Measurements from ENCODE around the gene VIP.

VIP gene

GRCh38 chr6:152723398-152723797 is 27.2 kb upstream of the VIP start:
- DNase-seq (no peak), ATAC-seq (ENCODE audit: insufficient read depth, low read depth) (no peak)
- no peak overlapping the region for H3K9ac ChIP-seq (ENCODE audit: low read depth, low read length)
- no peaks in the 10 kb centered on the region for H4K20me1 ChIP-seq (ENCODE audit: insufficient read depth, low read length)
- H3K27ac ChIP-seq (ENCODE audit: low read length) = no peak overlapping the region
- no peaks in the 10 kb centered on the region for H3K9me3 ChIP-seq (ENCODE audit: insufficient read depth, low read length, severe bottlenecking)
- H3K4me3 ChIP-seq (ENCODE audit: low read depth in 1 of 2, low read length in 2 of 2) = no peak overlapping the region
- H3K79me2 ChIP-seq (ENCODE audit: insufficient read depth, low read length) = no peaks in the 10 kb centered on the region
- no peak for TF ChIP-seq CTCF (IDR thresholded peaks at IDR 0.05; ENCODE audit: borderline replicate concordance, extremely low read depth, low read length, poor library complexity, severe bottlenecking)
- no peak for TF ChIP-seq EZH2 (IDR thresholded peaks at IDR 0.05; ENCODE audit: borderline replicate concordance, low read depth, low read length, severe bottlenecking)
- H3K4me1 ChIP-seq (ENCODE audit: insufficient read depth, low read length) = no peaks in the 10 kb centered on the region
- no peak overlapping the region for H3K4me2 ChIP-seq (ENCODE audit: insufficient read depth, low read length)
- H3K27me3 ChIP-seq (ENCODE audit: insufficient read depth, low read length, poor library complexity) = no peaks in the 10 kb centered on the region
- no peaks in the 10 kb centered on the region for H3K36me3 ChIP-seq (ENCODE audit: insufficient read depth, low read length)
- H2AFZ ChIP-seq (ENCODE audit: low read depth, low read length) = no peak overlapping the region

- Histone ChIP-seq H4K20me1 (ENCODE audit: insufficient read depth, low read length) (no peaks in the 10 kb centered on the region), H3K4me2 (ENCODE audit: insufficient read depth, low read length) (no peak overlapping the region), H3K79me2 (ENCODE audit: insufficient read depth, low read length) (no peaks in the 10 kb centered on the region), H3K27me3 (ENCODE audit: insufficient read depth, low read length, poor library complexity) (no peaks in the 10 kb centered on the region), H3K9me3 (ENCODE audit: insufficient read depth, low read length, severe bottlenecking) (no peaks in the 10 kb centered on the region), H3K4me3 (ENCODE audit: low read depth in 1 of 2, low read length in 2 of 2) (no peak overlapping the region), H3K36me3 (ENCODE audit: insufficient read depth, low read length) (no peaks in the 10 kb centered on the region), H2AFZ (ENCODE audit: low read depth, low read length) (no peak overlapping the region), H3K27ac (ENCODE audit: low read length) (no peak overlapping the region), H3K4me1 (ENCODE audit: insufficient read depth, low read length) (no peaks in the 10 kb centered on the region), H3K9ac (ENCODE audit: low read depth, low read length) (no peak overlapping the region)
- DNase-seq = no peak
- TF ChIP-seq CTCF (IDR thresholded peaks at IDR 0.05; ENCODE audit: borderline replicate concordance, extremely low read depth, low read length, poor library complexity, severe bottlenecking) (no peak), EZH2 (IDR thresholded peaks at IDR 0.05; ENCODE audit: borderline replicate concordance, low read depth, low read length, severe bottlenecking) (no peak)
- no peak for ATAC-seq (ENCODE audit: insufficient read depth, low read depth)
Observed at GRCh38 chr6:152726313-152726712, 24.3 kb upstream of the VIP start.

DNA sequence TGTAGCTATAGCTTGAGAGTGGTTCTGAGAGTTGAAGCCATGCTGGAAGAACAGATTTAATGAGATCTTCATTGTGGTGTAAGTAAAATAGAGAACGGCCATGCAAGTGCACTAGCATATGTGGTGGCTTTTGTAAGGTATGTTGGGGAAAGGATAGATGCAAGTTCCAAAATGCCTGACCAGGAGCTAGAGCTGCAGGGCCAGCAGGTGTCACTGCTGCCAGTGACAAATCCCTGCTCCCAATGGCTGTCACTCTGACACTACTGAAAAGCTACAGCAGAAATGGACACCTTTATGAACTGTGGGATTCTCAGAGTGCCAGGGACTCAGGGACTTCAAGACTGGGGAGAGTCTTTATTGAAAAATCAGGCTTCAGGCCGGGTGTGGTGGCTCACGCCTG is 23.1 kb upstream of the VIP start:
- no peaks in the 10 kb centered on the region for H3K4me1 ChIP-seq (ENCODE audit: insufficient read depth, low read length)
- TF ChIP-seq EZH2 (IDR thresholded peaks at IDR 0.05; ENCODE audit: borderline replicate concordance, low read depth, low read length, severe bottlenecking) = no peak
- no peak for TF ChIP-seq CTCF (IDR thresholded peaks at IDR 0.05; ENCODE audit: borderline replicate concordance, extremely low read depth, low read length, poor library complexity, severe bottlenecking)
- ATAC-seq (ENCODE audit: insufficient read depth, low read depth) = no peak
- DNase-seq = no peak
- H3K27ac ChIP-seq (ENCODE audit: low read length) = no peak overlapping the region
- H3K9me3 ChIP-seq (ENCODE audit: insufficient read depth, low read length, severe bottlenecking) = no peaks in the 10 kb centered on the region
- no peaks in the 10 kb centered on the region for H4K20me1 ChIP-seq (ENCODE audit: insufficient read depth, low read length)
- no peak overlapping the region for H2AFZ ChIP-seq (ENCODE audit: low read depth, low read length)
- H3K36me3 ChIP-seq (ENCODE audit: insufficient read depth, low read length) = no peaks in the 10 kb centered on the region
- H3K9ac ChIP-seq (ENCODE audit: low read depth, low read length) = no peak overlapping the region
- no peak overlapping the region for H3K4me3 ChIP-seq (ENCODE audit: low read depth in 1 of 2, low read length in 2 of 2)
- H3K4me2 ChIP-seq (ENCODE audit: insufficient read depth, low read length) = no peak overlapping the region
- no peaks in the 10 kb centered on the region for H3K79me2 ChIP-seq (ENCODE audit: insufficient read depth, low read length)
- H3K27me3 ChIP-seq (ENCODE audit: insufficient read depth, low read length, poor library complexity) = no peaks in the 10 kb centered on the region

DNA sequence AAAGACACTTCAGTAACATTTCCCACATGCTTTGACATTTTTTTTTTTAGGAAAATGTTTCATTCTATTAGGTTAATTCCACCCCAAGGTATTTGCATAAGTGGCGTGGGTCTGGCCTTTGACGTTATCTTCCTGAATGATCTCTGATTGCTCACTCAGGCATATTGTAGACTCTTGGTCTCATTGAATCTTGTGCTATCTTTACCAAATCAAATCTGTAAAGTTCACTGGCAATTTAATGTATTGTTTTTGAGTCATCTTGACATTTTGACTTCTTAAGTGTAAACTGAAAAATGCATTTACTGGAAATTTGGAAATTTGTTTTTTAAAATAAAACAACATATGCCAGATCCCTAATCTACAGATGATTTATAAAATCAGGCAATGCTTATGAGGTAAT is 16.0 kb upstream of the VIP start:
- no peaks in the 10 kb centered on the region for H3K4me1 ChIP-seq (ENCODE audit: insufficient read depth, low read length)
- TF ChIP-seq CTCF (IDR thresholded peaks at IDR 0.05; ENCODE audit: borderline replicate concordance, extremely low read depth, low read length, poor library complexity, severe bottlenecking) (no peak), EZH2 (IDR thresholded peaks at IDR 0.05; ENCODE audit: borderline replicate concordance, low read depth, low read length, severe bottlenecking) (no peak)
- H3K4me3 ChIP-seq (ENCODE audit: low read depth in 1 of 2, low read length in 2 of 2) = no peak overlapping the region
- H4K20me1 ChIP-seq (ENCODE audit: insufficient read depth, low read length) = no peaks in the 10 kb centered on the region
- H3K9ac ChIP-seq (ENCODE audit: low read depth, low read length) = no peak overlapping the region
- no peaks in the 10 kb centered on the region for H3K36me3 ChIP-seq (ENCODE audit: insufficient read depth, low read length)
- ATAC-seq (ENCODE audit: insufficient read depth, low read depth) = no peak
- H3K27ac ChIP-seq (ENCODE audit: low read length) = no peak overlapping the region
- no peaks in the 10 kb centered on the region for H3K9me3 ChIP-seq (ENCODE audit: insufficient read depth, low read length, severe bottlenecking)
- no peak overlapping the region for H2AFZ ChIP-seq (ENCODE audit: low read depth, low read length)
- DNase-seq = no peak
- no peak overlapping the region for H3K4me2 ChIP-seq (ENCODE audit: insufficient read depth, low read length)
- H3K79me2 ChIP-seq (ENCODE audit: insufficient read depth, low read length) = no peaks in the 10 kb centered on the region
- no peaks in the 10 kb centered on the region for H3K27me3 ChIP-seq (ENCODE audit: insufficient read depth, low read length, poor library complexity)
